MM.1S (cell line): ENCODE measurements around the gene MAP3K5.

Experiments used
- DNase-seq: peaks from one replicate; pipeline ENCODE4 v3.0.0-alpha.2; 2015
- H2AFZ ChIP-seq: fragments of 300-600 bp; sonication (generic); 2 replicates; pipeline ENCODE4 v1.6.0; 2016; ENCODE audit warnings: antibody characterized with exemption, low read length
- H3F3A ChIP-seq: fragments of 300-600 bp; sonication (generic); 2 replicates; pipeline ENCODE4 v1.6.1; 2016; ENCODE audit warnings: mild to moderate bottlenecking, antibody characterized with exemption, low read length, moderate library complexity, mixed read lengths; ENCODE audit not compliant: insufficient read depth
- H3K27ac ChIP-seq: fragments of 300-600 bp; sonication (generic); 2 replicates; pipeline ENCODE4 v1.5.1; 2016; ENCODE audit warnings: mild to moderate bottlenecking, low read length
- H3K27me3 ChIP-seq: fragments of 300-600 bp; sonication (generic); replicated peaks from 2 replicates; pipeline ENCODE4 v1.6.0; 2016; ENCODE audit warnings: low read length; ENCODE audit not compliant: insufficient read depth
- H3K36me3 ChIP-seq: fragments of 300-600 bp; sonication (generic); replicated peaks from 2 replicates; pipeline ENCODE4 v1.6.1; 2016; ENCODE audit warnings: mild to moderate bottlenecking, low read length, mixed read lengths; ENCODE audit not compliant: insufficient read depth
- H3K4me1 ChIP-seq: fragments of 300-600 bp; sonication (generic); 2 replicates; pipeline ENCODE4 v1.6.1; 2016; ENCODE audit warnings: low read length, mixed read lengths
- H3K4me2 ChIP-seq: fragments of 300-600 bp; sonication (generic); 2 replicates; pipeline ENCODE4 v1.6.0; 2016; ENCODE audit warnings: low read depth, low read length
- H3K4me3 ChIP-seq: fragments of 300-600 bp; sonication (generic); 2 replicates; pipeline ENCODE4 v1.5.1; 2016; ENCODE audit warnings: low read length, mixed read lengths
- H3K79me2 ChIP-seq: fragments of 300-600 bp; sonication (generic); 2 replicates; pipeline ENCODE4 v1.6.1; 2016; ENCODE audit warnings: mixed run types, low read length, mixed read lengths
- H3K9ac ChIP-seq: fragments of 300-600 bp; sonication (generic); 2 replicates; pipeline ENCODE4 v1.6.1; 2016; ENCODE audit warnings: low read length, mixed read lengths
- H3K9me2 ChIP-seq: fragments of 300-600 bp; sonication (generic); replicated peaks from 2 replicates; pipeline ENCODE4 v1.6.1; 2016; ENCODE audit warnings: mild to moderate bottlenecking, low read length, mixed read lengths; ENCODE audit not compliant: insufficient read depth
- H3K9me3 ChIP-seq: fragments of 300-600 bp; sonication (generic); replicated peaks from 2 replicates; pipeline ENCODE4 v1.6.1; 2016; ENCODE audit warnings: mild to moderate bottlenecking, low read length, mixed read lengths; ENCODE audit not compliant: insufficient read depth
- H4K20me1 ChIP-seq: fragments of 300-600 bp; sonication (generic); 2 replicates; pipeline ENCODE4 v1.6.1; 2016; ENCODE audit warnings: mild to moderate bottlenecking, low read length, moderate library complexity, mixed read lengths; ENCODE audit not compliant: insufficient read depth
- EZH2 ChIP-seq: fragments of 300-600 bp; sonication (generic); optimal IDR thresholded peaks from 2 replicates; pipeline ENCODE3; 2017; ENCODE audit warnings: low read depth, mild to moderate bottlenecking, antibody characterized with exemption, low read length, mixed read lengths
- EZH2phosphoT487 ChIP-seq: fragments of 300-600 bp; sonication (generic); IDR thresholded peaks from 2 replicates; pipeline ENCODE4 v1.6.1; 2018; ENCODE audit warnings: antibody characterized with exemption, low read length
- TF ChIP-seq, protein P1 (sequence below): fragments of 300-600 bp; sonication (generic); IDR thresholded peaks from 2 replicates; pipeline ENCODE4 v1.5.1; 2016; ENCODE audit warnings: antibody characterized with exemption, low read length, mixed read lengths

The MAP3K5 gene

DNA sequence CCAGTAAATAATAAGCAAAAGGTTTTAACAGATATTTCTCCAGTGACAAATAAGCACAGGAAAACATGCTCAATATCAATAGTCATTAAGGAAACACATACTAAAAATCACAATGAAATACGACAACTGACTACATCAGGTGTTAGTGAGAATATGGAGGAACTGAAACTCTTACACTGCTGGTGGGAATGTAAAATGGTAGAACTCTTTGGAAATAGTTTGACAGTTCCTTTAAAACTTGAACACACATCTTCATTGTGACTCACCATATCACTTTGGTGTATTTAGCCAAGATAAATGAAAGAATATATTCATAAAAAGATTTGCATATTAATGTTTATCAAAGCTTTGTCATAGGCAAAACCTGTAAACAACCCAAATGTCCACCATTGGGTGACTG is 11.3 kb upstream of the MAP3K5 start:
- H3K9ac ChIP-seq: no peak overlapping the region
- no peaks in the 10 kb centered on the region for H3K4me1 ChIP-seq
- TF ChIP-seq EZH2 (no peak), EZH2phosphoT487 (no peak)
- TF ChIP-seq, protein P1, sequence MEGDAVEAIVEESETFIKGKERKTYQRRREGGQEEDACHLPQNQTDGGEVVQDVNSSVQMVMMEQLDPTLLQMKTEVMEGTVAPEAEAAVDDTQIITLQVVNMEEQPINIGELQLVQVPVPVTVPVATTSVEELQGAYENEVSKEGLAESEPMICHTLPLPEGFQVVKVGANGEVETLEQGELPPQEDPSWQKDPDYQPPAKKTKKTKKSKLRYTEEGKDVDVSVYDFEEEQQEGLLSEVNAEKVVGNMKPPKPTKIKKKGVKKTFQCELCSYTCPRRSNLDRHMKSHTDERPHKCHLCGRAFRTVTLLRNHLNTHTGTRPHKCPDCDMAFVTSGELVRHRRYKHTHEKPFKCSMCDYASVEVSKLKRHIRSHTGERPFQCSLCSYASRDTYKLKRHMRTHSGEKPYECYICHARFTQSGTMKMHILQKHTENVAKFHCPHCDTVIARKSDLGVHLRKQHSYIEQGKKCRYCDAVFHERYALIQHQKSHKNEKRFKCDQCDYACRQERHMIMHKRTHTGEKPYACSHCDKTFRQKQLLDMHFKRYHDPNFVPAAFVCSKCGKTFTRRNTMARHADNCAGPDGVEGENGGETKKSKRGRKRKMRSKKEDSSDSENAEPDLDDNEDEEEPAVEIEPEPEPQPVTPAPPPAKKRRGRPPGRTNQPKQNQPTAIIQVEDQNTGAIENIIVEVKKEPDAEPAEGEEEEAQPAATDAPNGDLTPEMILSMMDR: no peak
- no peak overlapping the region for H3K4me2 ChIP-seq
- no peak overlapping the region for H3K4me3 ChIP-seq
- no peak for DNase-seq
- no peaks in the 10 kb centered on the region for H3K79me2 ChIP-seq
- H3K36me3 ChIP-seq: no peaks in the 10 kb centered on the region
- H3K27me3 ChIP-seq: no peaks in the 10 kb centered on the region
- no peaks in the 10 kb centered on the region for H3F3A ChIP-seq
- H4K20me1 ChIP-seq: no peaks in the 10 kb centered on the region
- no peaks in the 10 kb centered on the region for H3K9me2 ChIP-seq
- no peak overlapping the region for H2AFZ ChIP-seq
- no peak overlapping the region for H3K27ac ChIP-seq
- no peaks in the 10 kb centered on the region for H3K9me3 ChIP-seq

DNA sequence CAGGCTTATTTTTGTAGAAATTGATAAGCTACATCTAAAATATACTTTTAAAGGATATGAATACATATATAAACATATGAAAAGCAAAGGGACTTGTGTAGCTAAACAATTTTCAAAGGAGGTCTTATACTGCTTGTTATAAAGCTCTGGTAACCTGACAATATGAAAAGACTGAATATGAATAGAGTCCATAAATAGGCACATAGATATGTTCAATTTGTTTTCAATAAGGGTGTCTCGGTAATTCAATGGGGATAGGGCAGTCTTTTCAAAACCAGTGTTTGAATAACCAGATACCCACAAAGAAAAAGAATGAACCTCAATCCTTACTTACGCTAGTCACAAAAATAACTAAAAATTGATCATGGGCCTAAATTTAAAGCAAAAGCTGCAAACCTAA is 9.3 kb upstream of the MAP3K5 start:
- no peaks in the 10 kb centered on the region for H3K27me3 ChIP-seq
- TF ChIP-seq, protein P1: no peak
- TF ChIP-seq EZH2phosphoT487 (no peak), EZH2 (no peak)
- H2AFZ ChIP-seq: no peak overlapping the region
- no peak overlapping the region for H3K4me2 ChIP-seq
- H3K9ac ChIP-seq: no peak overlapping the region
- H3K27ac ChIP-seq: no peak overlapping the region
- H3F3A ChIP-seq: no peaks in the 10 kb centered on the region
- no peaks in the 10 kb centered on the region for H3K4me1 ChIP-seq
- no peaks in the 10 kb centered on the region for H3K36me3 ChIP-seq
- H3K4me3 ChIP-seq: no peak overlapping the region
- no peak for DNase-seq
- no peaks in the 10 kb centered on the region for H3K9me2 ChIP-seq
- no peaks in the 10 kb centered on the region for H4K20me1 ChIP-seq
- H3K79me2 ChIP-seq: no peaks in the 10 kb centered on the region
- H3K9me3 ChIP-seq: no peaks in the 10 kb centered on the region

DNA sequence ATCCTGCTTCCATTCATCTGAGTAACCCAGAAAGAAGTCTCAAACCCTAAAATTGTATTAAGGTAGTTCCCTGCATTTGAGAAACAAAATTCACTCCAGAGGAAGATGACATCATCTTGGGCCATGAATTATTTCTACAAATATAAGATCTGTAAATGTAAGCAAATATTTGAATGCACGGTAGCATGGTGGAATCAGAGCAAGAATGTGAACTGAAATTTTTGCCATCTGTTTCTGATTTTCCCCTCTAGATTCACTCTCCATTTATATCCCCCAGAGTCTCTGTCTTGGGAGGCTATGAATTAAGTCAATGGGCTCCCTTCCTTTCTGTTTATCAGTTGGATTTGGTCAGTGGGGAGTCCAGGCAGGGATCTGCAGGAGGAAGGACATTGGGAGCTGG is 5.8 kb upstream of the MAP3K5 start:
- DNase-seq: no peak
- Histone ChIP-seq H3K79me2 (no peaks in the 10 kb centered on the region), H2AFZ (no peak overlapping the region), H3F3A (peaks cover 5% of the 10 kb centered on the region; the same call in 1 of the 2 replicates), H4K20me1 (no peaks in the 10 kb centered on the region), H3K4me1 (no peaks in the 10 kb centered on the region), H3K27ac (no peak overlapping the region), H3K36me3 (no peaks in the 10 kb centered on the region), H3K9ac (no peak overlapping the region), H3K27me3 (no peaks in the 10 kb centered on the region), H3K9me2 (no peaks in the 10 kb centered on the region), H3K9me3 (no peaks in the 10 kb centered on the region), H3K4me3 (no peak overlapping the region), H3K4me2 (no peak overlapping the region)
- TF ChIP-seq EZH2: no peak
- no peak for TF ChIP-seq EZH2phosphoT487
- TF ChIP-seq, protein P1: no peak
